ENCODE measurements around the gene CALR.
"Not testable (repeated sequence)": the region's sequence is repeated elsewhere in the genome, so short reads cannot be mapped to it uniquely, and the experiment has no call there.

CALR gene

GRCh38 chr19:12933287-12934072 is 4.9 kb upstream of the CALR start, which contains the start of gene FARSA:
Gene FARSA, minus strand, starts transcription at chr19:12933711. Its CDS starts 15 bp downstream, at chr19:12933696.
- in situ Hi-C loops (cut with MboI; ENCODE audit: low sequenced_read_pairs): no loop called here

- in situ Hi-C loops (cut with MboI; ENCODE audit: low sequenced_read_pairs): no loop called here
Observed at GRCh38 chr19:12935071-12935470, 3.3 kb upstream of the CALR start.

- in situ Hi-C loops (cut with MboI; ENCODE audit: low sequenced_read_pairs): no loop called here
Observed at GRCh38 chr19:12936582-12936981, 1.8 kb upstream of the CALR start.

GRCh38 chr19:12937093-12937926 is 1.1 kb upstream of the CALR start:
- in situ Hi-C loops (cut with MboI; ENCODE audit: low sequenced_read_pairs): no loop called here

GRCh38 chr19:12938779-12939601 is 581 bp downstream of the CALR start:
- in situ Hi-C loops (cut with MboI; ENCODE audit: low sequenced_read_pairs): no loop called here

GRCh38 chr19:12939975-12940423 is 1.6 kb downstream of the CALR start:
- in situ Hi-C loops (cut with MboI; ENCODE audit: low sequenced_read_pairs): no loop called here

- in situ Hi-C loops (cut with MboI; ENCODE audit: low sequenced_read_pairs): no loop called here
Observed at GRCh38 chr19:12940897-12941296, 2.5 kb downstream of the CALR start.

GRCh38 chr19:12943437-12944044 is 5.1 kb downstream of the CALR start:
- in situ Hi-C loops (cut with MboI; ENCODE audit: low sequenced_read_pairs): no loop called here

GRCh38 chr19:12944104-12944674 is 5.8 kb downstream of the CALR start:
- in situ Hi-C loops (cut with MboI; ENCODE audit: low sequenced_read_pairs): no loop called here

GRCh38 chr19:12945479-12946091 is 7.2 kb downstream of the CALR start, which contains the start of gene RAD23A:
Gene RAD23A, plus strand, starts transcription at chr19:12945862. Its CDS starts 87 bp downstream, at chr19:12945949.
- in situ Hi-C loops (cut with MboI; ENCODE audit: low sequenced_read_pairs): no loop called here

- in situ Hi-C loops (cut with MboI; ENCODE audit: low sequenced_read_pairs): no loop called here
Observed at GRCh38 chr19:12946092-12946721, 7.8 kb downstream of the CALR start.

- in situ Hi-C loops (cut with MboI; ENCODE audit: low sequenced_read_pairs): no loop called here
Observed at GRCh38 chr19:12946731-12947496, 8.5 kb downstream of the CALR start.

GRCh38 chr19:12947702-12948611 is 9.5 kb downstream of the CALR start:
- in situ Hi-C loops (cut with MboI; ENCODE audit: low sequenced_read_pairs): no loop called here

GRCh38 chr19:12948612-12949362 is 10.4 kb downstream of the CALR start:
- in situ Hi-C loops (cut with MboI; ENCODE audit: low sequenced_read_pairs): no loop called here

- in situ Hi-C loops (cut with MboI; ENCODE audit: low sequenced_read_pairs): no loop called here
Observed at GRCh38 chr19:12949363-12950283, 11.2 kb downstream of the CALR start.

- in situ Hi-C loops (cut with MboI; ENCODE audit: low sequenced_read_pairs): not testable (repeated sequence)
Observed at GRCh38 chr19:12952050-12952449, 13.6 kb downstream of the CALR start.

All from HL-60/S4 treated with phorbol 12-myristate 13-acetate at 8.2 ng/mL for 4 days and 3 days (cell line).